Islet precursor cell (in vitro differentiated cells): ENCODE measurements around the gene SAMD10.
"Not testable (repeated sequence)": the region's sequence is repeated elsewhere in the genome, so short reads cannot be mapped to it uniquely, and the experiment has no call there.

ENCODE experiments used
- DNase-seq: peaks from one replicate; pipeline ENCODE4 v3.0.0-alpha.2; 2018

Gene SAMD10

DNA sequence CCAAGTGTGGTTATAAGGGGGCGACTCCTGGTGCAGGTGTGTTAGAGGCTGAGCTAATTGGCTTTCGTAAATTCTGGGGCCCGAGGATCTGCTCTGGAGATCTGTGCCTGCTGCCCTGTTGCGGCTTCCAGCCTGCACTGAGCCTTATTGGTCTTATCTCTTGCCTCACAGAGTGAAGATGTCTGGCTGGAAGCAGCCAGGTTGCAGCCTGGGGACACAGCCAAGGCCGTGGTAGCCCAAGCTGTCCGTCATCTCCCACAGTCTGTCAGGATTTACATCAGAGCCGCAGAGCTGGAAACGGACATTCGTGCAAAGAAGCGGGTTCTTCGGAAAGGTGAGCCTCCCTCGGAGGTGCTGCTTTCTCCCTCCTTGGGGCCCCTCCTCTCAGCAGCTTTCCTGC is 21.5 kb upstream of the SAMD10 start:
- no peak for DNase-seq

DNA sequence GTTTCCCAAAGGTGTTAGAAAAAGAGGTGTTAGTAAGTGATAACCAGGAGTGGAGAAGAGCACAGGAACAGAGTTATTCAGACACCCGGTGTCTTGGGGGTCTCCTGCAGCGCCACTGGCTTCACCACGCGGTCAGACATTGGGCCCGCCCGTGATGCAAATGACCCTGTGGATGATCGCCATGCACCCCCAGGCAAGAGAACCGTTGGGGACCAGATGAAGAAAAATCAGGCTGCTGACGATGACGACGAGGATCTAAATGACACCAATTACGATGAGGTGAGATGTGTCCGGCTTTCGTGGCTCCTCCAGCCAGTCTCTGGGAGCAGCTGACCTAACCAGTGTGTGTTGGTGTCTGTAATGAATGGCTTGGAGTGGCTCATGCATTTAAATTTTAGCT is 3.5 kb upstream of the SAMD10 start:
- DNase-seq = no peak

DNA sequence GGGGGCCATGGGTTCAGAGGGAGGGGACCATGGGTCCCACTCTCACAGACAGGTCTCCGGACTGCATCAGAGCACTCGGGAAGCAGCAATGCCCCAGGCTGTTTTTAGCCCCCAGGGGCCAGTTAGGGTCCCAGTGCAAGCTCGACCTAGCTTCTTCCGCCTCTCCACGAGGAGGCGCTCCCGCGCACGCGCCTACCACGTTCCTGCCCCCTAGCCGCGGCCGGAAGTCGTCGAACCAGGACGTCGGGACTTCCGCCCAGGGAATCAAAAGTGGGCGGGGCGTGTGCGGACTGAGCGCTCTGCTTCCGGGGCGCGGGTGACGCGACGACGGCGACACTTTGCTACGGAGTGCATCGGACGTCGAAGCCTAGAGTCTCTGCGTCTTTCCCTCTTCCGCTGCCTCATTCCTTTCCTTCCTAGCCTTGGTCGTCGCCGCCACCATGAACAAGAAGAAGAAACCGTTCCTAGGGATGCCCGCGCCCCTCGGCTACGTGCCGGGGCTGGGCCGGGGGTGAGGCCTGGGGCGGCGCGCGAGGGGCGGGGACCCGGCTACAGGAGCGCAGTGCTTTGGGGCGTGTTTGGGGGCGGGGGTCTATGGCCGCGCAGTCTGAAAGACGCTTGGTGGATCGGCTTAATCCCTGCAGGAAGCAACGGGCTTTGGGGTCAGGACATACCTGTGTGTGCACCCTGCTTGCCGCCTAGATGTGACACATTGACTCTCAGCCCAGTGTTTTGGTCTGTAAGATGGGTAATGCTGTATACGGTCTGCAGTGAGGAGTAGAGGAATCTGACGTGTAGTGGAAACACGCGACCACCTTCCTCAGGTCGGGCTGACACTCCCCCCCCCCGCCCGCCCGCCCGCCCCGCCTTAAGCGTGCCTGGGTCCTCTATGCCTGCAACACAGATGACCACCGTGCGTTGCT is 1.6 kb upstream of the SAMD10 start, which contains the start of gene PRPF6:
Gene PRPF6 (plus strand): TSS at position 327 of the 923 bp plus-strand sequence. CDS start 114 bp downstream, at position 441.
- peak; percentile 97 for DNase-seq

DNA sequence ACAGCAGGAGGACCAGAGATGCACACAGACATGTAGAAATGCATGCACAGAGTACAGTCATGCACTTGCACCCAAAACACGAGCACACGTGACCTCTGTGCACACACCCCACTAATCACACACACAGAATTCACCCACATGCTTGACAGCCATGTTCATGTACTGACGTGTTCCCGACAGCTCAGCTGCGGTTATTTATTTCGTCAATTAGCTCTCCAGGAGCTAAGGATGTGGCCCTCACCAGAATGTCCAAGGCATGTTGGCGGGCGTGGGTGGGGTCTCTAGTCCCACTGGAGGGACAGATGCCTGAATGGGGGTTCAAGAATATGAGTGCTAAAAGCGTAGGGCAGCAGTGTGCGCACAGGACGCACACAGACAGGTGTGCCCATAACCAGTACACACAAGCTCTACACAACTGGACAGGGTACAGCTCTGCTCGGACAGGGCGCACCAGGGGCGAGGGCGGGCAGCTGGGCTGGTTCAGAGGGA is 919 bp upstream of the SAMD10 start:
- DNase-seq = no peak

DNA sequence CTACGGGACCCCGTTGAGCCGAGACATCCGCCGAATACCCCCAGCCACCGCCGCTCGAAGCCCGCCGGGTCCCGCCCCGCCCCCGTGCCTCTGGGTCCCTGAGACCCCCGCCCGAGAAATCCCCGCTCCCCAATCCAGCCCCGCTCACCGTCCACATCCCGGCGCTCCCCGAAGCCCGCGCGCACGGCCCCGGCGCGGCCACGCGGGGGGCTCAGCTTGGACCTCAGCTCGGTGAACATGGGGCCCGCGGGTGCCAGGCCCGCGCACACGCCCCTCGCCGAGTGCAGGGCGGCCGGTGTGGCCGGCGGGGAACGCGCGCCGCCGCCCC is 249 bp downstream of the SAMD10 start:
- DNase-seq = peak; percentile 52

DNA sequence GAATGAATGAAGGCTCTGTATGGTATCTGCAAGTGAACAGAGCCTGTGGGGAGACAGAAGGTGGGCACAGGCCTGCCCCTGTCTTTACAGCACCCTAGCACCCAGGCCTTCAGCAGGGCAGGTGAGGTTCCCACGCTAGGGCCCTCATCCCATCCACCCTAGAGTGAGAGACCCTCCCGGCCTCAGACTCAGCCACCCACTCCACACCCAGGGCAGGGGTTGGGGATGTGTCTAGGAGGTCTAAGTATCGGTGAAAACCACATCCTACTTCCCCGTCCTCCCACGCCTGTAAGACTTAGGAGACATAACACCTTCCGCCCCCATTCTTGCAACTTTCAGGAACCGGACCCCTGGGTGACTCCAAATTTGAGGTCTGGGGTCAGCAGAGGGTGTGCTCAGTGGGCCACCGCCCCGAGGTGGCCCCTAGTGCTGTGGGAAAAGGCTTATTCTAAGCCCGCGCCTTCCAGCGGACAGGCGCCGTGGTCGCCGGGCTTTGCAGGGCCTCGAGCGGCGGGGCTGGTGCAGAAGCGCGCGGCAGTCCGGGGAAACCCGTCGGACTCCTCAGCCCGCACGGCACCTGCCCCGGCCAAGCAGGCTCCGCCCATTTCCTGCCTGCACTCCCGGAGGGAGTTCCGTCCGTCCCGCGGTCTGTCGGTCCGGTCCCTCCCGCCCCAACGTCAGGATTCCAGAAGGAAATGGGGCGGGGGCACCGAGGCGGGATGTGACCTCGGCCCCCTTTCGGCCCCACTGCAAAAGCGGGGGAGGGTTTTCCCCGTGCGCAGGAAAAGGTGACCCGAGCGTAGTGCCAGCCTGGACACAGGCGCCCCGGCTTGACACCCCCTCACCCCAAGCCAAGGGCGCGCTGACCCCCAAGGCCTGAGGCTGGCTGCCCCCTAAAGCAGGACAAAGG is 868 bp downstream of the SAMD10 start:
- peak; percentile 85 for DNase-seq

DNA sequence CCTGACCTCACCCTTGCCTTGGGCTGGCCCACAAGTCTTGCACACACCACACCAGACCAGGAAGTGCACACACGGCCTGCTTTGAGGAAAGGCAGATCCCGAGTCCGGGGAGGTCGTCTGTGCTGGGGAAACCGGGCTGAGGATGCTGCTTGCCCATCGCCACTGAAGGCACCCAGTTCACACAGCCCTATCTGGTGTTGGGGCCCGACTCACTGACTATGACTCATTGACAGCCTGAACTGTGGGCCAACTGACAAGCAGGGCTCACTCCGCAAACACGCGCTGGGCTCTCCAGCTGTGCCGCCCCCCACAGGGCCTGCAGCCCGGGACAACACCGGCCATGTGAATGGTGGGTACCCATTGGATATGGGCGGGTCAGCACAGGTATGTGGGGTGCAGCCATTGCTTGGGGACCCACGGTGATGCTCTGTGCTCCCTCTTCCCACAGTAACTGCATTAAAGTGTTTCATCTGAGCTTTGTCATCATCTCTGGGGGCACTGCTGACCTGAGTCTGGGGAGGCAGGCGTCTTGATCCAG is 1.6 kb downstream of the SAMD10 start:
- peak; percentile 72 for DNase-seq

DNA sequence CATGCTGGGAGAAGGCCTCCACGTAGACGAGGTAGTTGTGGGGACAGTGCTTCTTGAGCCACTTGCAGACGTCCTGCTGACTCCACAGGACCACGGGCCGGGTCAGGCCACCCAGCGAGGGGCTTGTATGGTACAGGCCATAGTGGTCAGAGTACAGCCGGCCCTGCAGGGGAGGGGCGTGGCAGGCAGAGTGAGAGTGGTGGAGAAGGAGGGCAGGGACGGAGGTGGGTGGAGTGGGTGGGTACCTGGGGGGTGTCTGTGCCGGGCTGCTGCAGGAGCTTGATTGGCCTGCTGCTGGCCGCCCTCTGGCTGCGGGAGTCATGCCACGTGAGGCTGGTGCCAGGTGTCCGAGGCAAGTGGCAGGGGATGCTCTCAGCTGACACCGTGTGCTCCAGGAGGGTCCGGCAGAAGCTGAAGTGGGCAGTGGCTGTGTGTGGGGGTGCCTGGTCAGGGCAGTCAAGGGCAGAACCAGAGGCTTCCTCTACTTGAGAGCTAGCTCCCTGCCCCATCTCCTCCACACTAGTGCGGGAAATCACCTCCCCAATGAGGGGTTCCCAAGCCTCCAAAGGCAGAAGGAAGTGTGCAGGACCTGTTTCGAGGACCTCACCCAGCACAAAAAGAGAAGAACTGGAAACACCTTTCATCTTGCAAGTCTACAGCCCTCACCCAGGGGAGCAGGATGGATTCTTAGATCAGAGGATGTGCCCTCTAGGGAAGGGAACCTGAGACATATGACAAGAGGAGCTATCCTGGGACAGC is 2.3 kb downstream of the SAMD10 start:
- DNase-seq = peak; percentile 53

DNA sequence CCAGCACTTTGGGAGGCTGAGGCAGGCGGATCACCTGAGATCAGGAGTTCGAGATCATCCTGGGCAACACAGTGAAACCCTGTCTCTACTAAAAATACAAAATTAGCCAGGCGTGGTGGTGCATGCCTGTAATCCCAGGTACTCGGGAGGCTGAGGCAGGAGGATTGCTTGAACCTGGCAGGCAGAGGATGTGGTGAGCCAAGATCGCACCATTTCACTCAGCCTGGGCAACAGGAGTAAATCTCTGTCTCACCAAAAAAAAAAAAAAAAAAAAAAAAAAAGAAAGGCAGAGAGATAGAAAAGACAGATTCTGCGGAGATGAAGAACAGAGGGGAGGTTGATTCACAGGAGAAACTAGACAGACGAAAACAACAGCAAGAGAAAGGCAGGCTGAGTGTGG is 2.9 kb downstream of the SAMD10 start:
- not testable (repeated sequence) for DNase-seq

DNA sequence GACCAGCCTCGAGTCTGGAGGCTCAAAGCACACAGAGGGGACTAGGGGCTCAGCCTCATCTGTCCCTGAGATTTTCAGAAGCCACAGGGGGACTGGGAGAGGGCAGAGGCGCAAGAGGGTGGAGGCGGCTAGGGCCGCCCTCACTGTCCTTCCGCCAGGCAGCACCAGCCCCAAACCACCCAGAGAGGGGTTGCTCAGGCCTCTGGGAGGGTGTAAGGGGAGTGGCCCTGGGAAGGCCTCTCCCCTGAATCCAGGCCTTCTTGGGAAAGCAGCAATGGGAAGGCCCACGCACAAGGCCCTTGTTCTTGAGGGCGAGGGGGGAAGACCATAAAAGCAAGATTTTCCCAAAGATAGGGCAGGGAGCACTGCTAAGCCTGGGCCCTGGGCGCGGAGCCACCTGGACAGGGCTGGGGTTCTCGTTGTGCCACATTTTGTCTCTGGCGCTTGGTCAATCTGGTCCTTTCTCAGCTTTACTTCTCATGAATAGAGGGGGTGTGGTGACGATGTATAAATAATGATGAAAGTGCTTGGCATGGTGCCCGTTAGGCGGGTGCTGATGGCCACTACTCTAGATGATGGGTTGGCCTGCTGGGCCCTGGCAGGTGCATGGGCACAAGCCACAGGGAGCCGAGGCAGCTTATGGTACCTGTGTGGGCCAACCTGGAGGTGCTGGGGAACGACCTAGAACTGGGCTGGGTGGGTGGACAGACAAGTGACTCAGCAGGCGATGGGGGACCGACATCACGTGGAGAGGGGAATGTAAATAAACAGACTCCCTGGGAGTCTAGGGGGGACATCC is 4.8 kb downstream of the SAMD10 start:
- DNase-seq = no peak

DNA sequence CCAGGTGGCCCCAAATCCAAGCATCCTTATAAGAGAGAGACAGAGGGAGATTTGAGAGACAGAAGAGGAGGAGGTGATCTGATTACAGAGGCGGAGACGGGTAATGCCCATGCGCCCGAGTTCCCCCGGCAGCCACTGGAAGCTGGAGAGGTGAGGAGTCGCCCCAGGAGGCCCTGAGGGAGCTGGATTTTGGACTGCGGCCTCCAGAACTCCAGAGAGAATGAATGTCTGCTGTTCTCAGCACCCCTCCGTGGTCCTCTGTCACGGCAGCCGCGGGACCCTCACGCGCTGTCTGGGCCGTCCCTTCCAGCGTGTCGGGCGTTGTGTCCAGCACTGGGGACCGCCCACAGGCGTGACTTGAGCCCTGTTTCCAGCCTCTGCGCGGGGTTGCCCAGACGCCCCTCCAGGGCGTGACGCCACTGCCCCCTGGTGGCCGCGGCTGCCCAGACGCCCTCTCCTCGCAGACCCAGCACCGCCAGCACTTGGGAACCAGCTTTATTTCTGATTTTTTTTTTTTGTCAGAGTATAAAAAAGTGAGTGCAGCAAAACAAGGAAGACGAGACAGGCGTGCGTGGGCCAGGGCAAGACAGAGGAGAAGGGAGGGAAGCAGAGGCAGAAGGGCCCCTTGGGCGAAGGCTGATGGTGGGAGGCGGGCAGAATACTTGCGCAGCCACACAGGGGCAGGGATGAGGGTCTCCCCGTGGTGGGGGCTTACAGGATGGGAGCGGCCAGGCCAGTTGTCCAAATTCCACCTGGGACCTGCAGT is 5.6 kb downstream of the SAMD10 start:
- DNase-seq = peak; percentile 91

DNA sequence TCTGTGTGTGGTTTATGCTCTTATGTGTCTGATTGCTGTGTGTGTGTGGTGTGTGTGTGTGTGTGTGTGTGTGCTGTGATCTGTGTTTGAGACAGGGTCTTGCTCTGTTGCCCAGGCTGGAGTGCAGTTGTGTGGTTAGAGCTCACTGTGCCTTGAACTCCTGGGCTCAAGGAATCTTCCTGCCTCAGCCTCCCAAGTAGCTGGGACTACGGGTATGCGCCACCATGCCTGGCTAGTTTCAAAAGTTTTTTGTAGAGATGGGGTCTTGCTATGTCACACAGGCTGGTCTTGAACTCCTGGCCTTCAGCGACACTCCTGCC is 6.3 kb downstream of the SAMD10 start:
- DNase-seq = no peak

DNA sequence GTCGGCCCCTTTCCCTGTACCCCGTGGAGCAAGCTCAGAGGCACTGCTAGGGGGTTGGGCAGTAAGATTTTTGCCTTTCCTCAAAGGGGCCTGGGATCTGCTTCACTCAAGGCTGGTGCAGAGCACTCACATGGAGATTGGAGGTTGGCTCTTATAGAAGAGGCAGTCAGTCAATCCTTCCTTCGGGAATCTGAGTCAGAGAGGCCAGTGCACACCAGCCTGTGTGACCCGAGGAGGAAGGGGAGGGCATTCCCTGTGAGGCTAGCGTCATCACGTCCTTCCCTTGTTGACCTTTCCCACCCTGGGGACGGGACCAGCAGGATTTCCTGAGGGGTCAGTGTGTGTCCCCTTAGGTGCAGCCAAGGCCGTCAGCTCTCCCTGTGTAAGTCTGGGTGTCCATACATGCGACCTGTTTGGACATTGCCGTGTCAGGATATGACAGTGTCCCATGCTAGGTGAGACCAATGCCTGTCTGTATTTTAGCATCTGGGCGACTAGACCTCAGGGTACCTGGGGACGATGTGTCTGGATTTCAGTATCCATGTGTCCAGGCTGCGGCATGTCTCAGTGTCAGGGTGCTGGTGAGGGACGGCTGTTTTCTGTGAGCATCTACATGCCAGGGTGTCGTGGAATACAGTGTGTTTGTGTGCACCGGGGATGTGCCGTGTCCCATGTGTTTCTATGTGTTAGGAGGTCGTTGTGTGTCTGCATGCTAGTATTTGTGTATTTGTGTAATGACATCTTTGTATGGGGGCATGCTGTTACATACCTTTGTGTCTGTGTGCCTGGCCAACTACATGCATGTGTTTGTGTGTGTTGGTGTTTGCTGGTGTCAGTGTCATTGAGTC is 6.9 kb downstream of the SAMD10 start:
- DNase-seq = peak; percentile 58

DNA sequence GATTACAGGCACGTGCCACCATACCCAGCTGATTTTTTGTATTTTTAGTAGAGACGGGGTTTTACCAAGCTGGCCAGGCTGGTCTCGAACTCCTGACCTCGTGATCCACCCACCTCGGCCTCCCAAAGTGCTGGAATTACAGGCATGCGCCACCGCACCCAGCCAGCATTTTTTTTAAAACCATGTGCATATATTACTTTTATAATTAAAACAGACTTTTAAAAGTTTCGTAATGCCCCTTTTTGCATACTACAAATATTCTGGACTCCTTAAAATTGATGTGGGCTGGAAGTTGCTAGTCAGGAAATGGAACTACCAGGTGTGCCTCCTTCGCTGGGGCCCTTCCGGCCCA is 7.5 kb downstream of the SAMD10 start:
- DNase-seq = not testable (repeated sequence)

DNA sequence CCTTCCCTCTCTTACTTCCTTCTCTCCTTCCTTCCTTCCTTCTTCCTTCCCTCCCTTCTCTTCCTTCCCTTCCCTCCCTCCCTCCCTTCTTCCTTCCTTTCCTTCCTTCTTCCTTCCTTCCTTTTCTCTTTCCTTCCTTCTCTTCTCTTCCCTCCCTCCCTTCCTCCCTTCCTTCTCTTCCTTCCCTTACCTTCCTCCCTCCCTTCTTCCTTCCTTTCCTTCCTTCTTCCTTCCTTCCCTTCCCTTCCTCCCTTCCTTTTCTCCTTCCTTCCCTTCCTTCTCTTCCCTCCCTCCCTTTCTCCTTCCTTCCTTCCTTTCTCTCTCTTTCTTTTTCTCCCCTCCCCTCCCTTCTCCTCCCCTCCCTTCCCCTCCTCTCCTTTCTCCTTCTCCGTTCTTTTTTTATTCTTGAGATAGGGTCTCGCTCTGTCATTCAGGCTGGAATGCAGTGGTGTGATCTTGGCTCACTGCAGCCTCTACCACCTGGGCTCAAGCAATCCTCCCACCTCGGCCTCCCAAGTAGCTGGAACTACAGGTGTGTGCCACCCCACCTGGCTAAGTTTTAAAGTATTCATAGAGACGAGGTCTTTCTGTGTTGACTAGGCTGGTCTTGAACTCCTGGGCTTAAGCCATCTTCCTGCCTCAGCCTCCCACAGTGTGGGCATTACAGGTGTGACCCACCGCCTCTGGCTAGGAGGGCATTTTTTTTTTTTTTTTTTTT is 8.6 kb downstream of the SAMD10 start:
- no peak for DNase-seq

DNA sequence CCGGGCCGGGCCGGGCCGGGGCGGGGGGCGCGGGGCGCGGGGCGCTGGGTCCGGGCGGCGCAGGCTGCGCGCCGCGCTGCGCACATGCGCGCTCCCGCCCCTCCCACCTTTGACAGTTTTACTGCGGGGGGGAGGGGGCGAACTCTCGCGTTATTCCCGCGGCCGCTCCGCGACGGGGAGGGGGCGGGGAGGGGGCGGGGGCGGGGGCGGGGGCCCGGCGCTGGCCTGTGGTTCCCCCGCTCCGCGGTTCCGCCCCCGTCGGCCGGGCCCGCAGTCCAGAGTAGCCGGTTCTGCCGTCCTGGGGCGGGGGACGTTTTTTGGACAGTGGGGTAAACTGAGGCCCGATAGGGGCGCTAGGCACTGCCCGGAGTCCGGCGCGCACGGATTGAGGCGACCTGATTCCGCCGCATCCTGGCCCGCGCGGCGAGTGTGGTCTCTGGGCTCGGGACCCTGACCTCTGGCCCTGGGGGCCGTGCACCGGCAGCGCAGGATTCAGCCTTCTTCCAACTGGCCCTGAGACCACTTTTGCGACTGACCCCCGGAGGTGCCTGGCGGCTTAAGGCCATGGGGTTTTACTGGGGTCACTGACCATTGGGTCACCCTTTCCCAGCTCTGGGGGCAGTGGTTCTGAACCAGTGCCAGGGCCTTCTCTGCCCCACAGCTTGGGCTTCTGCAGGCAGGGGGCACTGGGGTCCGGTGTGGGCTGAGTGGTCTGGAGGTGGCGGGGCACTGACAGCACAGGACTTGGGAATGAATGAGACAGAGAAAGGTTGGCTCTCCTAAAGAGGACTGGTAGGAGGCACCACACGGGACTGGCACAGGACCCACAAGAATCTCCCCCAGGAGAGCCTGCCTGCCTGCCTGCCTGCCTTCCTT is 9.4 kb downstream of the SAMD10 start, which contains the start of gene ZNF512B:
Gene ZNF512B (minus strand): TSS at position 93 of the 876 bp plus-strand sequence. CDS start 1,980 bp downstream, outside the sequence.
- peak; percentile 67 for DNase-seq

DNA sequence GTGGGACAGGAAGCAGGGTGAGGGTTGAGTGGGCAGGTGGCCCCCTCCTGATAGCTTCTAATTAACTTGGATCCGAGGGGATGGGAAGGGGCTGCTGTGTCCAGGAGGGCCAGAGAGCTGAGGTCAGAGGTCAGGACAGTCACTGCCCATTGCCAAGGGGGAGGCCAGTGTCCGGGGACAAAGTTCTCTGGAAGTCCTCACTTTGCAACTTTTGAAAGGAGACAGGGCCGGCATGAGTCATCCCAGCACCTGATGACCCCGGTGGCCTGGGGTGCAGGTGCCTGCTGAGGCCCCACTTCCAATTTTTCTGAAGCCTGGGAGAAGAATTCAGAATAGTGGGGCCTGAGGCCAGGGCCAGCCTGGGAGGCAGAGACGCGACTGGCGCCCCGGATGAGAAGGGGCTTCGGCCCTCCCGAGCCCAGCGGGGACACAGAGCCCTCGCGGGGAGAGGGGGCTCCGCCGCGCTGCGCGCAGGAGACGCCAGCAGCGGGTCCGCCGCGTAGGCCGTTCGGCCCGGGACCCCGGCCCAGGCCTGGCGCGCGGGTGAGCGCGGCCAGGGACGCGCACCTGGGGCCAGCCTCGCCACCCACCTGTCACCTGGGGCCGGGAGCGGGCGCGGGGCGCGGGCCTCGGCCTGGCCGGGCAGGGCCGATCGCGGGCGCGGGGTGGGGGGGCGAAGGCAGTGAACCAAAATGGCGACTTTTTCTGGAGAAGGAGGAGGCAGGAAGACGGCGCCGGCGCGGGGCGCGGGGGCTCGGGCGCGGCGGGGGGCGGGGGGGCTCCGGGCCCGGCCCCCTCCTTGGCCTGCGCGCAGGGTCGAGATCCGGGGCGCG is 10.3 kb downstream of the SAMD10 start:
- peak; percentile 56 for DNase-seq
